GM12892 (cell line): ENCODE measurements around the gene DTX3.

Source experiments
- POLR2A ChIP-seq: IDR thresholded peaks from 2 replicates; pipeline ENCODE4 v1.6.1; 2011; ENCODE audit warnings: low read depth, low read length, control low read depth
- POLR2AphosphoS5 ChIP-seq: IDR thresholded peaks from 2 replicates; pipeline ENCODE4 v1.6.1; 2011; ENCODE audit warnings: low read depth, low read length, control low read depth

GRCh38 chr12:57604454-57604991 lies at the start of gene DTX3:
- TF ChIP-seq POLR2A (no peak), POLR2AphosphoS5 (no peak)
